ENCODE measurements around the gene ENPP3.

DNA sequence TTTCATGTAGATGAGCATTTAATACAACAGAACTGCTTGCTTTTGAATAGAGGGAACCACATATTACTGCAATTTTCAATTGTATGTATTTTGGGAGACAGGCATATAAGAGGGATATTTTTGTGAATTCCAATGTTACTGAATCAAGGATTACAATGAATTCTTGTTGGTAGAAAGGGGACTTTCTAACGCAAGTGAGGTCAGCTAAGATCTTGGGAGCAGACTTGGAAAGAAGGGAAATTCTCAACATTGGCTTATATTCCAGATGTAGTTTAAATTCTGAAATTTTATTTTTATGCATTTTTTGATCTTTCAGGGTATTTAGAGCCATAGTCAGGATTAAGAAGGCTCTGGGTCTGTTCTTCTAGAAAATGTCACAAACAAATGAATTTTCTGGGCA, 117.0 kb downstream of the ENPP3 start:
- TF ChIP-seq POLR2A (IDR thresholded peaks at IDR 0.05) (no peak), POLR2AphosphoS5 (IDR thresholded peaks at IDR 0.05) (no peak)
- TF ChIP-seq, protein P1, sequence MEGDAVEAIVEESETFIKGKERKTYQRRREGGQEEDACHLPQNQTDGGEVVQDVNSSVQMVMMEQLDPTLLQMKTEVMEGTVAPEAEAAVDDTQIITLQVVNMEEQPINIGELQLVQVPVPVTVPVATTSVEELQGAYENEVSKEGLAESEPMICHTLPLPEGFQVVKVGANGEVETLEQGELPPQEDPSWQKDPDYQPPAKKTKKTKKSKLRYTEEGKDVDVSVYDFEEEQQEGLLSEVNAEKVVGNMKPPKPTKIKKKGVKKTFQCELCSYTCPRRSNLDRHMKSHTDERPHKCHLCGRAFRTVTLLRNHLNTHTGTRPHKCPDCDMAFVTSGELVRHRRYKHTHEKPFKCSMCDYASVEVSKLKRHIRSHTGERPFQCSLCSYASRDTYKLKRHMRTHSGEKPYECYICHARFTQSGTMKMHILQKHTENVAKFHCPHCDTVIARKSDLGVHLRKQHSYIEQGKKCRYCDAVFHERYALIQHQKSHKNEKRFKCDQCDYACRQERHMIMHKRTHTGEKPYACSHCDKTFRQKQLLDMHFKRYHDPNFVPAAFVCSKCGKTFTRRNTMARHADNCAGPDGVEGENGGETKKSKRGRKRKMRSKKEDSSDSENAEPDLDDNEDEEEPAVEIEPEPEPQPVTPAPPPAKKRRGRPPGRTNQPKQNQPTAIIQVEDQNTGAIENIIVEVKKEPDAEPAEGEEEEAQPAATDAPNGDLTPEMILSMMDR (IDR thresholded peaks at IDR 0.05): no peak
